NCI-H146 treated with DMSO at 0.1 percent for 48 hours (cell line): Measurements from ENCODE around the gene DOC2B.
A peak's percentile ranks its signal among the peaks of the same experiment; 100 is the strongest.
"Not testable (repeated sequence)": the region's sequence is repeated elsewhere in the genome, so short reads cannot be mapped to it uniquely, and the experiment has no call there.

Experiments
- DNase-seq: peaks from one replicate; lab custom pipeline; 2025; ENCODE audit not compliant: unreplicated experiment; lab: John Stamatoyannopoulos, UW

The DOC2B gene

DNA sequence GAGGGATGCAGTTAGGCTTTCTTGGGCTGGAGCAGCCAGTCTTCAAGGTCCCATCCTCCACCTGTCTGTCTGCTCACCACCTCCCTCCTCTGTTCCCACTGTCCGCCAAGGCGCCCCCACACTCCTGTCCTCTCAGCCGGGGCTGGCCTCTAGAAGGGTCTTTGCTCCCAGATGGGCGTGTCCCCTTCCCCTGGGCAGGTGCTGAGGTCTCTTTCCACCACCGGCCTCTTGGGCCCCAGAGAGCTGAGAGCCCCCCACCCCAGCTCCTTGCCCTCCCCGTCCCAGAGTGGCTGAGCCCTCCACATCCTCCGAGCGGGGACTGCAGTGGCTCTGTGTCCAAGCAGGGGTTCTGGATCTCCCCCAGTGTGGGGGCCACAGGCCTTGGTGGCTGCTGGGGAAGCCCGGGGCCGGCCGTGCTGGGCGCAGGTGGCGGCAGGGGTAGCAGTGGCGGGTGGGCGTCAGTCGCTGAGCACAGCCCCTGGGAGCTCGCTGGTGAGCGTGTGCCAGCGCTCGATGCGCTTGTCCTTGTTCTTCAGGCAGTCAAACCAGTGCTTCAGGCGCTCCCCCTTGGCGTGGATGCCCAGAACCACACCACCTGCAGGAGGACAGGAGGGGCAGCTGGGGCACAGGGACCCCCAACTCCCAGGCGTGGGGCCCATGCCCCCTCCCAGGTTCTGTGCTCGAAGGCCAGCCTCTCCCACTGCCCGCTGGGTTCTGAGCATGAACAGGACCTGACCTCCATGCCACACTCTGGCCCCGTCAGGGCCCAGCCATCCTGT, 34.3 kb downstream of the DOC2B start:
- no peak for DNase-seq

DNA sequence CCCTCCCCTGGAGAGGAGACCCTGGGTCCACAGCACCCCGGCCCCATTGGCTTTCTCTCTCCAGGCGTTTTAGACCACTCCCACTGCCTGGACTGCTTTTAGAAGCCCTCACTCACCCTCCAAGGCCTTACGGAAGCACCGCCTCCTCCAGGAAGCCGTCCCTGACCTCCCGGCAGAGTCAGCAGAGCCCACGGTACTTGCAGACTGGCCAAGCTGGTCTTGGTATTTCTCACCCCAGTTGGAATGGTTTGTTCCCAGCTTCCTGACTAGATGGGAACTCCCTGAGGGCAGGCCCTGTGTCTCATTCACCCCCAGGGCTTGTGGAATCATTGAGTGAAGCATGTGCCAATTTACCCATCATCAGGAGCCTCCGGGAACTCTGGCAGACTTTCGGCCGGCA, 34.9 kb downstream of the DOC2B start:
- no peak for DNase-seq

DNA sequence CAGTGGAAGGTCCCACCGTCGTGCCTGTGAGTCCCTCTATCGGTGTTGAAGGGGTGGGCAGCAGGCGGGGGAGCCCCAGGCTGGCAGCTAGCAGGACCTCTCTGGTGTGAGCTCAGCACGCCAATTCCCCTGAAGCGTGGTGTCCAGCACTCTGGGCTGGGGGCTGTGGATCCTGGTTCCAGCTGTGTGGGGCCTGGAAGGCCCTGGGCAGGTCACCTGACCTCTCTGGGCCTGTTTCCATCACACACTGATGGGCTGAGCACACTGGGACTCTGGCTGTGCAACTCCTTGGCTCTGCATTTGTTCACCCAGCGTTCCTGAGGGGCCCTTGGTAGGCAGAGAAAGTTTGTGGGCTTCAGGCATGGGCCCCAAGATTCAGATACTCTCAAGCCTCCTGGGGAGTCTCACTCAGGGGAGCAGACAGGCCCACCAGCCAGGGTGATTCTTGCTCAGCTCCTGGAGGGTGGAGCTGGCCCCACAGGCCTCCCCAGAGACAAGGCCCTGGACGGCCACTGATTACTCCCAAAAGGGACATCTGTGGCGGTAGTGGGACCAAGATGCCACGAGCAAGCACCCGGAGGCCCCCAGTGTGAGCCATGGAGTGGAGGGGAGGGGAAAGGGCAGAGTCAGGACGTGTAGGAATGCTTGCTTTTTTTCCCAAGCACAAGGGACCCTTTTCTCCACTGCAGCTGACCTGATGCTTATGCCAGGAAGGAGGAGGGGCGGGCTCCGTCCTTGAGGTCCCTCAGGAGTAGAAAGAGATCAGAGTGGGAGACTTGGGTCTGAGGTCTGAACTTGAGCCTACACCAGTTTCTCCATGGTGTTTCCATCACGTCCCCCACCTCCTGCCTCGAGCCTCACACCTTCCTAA, 35.5 kb downstream of the DOC2B start:
- DNase-seq, result no peak

DNA sequence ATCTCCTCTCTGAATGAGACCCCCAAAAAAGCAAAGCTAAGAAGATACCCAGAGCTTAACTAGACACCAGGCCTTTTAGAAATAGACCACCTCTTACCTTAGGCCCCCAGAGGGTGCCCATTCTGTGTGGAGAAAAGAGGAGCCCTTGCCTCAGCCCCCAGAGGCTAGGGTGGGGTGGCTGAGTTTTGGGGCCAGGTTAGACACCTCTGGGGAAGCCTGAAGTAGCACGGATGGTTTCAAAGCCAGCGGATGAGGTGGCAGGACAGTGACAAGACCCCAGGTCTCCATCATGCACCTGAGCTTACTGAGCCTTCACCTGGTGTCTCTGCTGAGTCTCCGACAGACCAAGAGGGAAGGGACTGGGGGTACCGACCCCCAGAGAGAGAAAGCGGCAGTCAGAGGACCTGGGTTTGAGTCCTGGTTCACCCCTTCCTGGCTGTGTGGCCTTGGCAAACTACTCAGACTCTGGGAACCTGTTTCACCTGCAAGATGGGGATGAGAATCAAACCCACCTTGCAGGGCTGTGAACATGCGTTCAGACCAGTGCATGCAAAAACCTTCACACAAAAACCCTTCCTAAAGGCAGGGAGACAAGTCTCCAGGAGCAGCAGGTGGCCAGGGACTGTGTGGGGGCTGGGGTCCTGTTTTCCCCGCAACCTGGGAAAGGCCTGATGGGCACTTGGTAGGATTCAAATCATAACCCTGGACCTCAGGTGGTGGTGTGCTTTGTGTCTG, 36.3 kb downstream of the DOC2B start:
- DNase-seq, result no peak

DNA sequence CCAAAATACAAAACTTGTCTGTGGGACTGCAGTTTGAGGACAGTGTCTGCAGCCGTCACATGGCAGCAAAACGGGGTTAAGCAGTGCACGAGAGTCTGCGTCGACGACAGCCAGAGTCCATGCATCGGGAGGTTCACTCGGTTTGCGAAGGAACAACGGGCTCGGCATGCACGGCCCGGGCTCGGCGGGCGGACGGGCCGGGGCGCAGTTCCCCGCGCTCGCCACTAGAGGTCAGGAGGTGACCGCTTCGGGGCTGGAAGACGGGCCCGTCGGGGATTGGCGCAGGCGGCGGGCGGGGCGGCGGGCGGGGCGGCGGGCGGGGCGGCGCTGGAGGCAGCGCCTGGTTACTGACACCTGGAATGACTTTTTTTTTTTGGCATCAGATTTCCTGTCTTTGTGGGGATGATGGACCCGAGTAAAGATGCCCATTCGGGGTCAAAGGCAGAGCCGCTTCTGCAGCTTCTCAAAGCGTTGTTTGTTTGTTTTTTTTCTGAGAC, 37.6 kb downstream of the DOC2B start:
- peak; percentile 40 for DNase-seq

DNA sequence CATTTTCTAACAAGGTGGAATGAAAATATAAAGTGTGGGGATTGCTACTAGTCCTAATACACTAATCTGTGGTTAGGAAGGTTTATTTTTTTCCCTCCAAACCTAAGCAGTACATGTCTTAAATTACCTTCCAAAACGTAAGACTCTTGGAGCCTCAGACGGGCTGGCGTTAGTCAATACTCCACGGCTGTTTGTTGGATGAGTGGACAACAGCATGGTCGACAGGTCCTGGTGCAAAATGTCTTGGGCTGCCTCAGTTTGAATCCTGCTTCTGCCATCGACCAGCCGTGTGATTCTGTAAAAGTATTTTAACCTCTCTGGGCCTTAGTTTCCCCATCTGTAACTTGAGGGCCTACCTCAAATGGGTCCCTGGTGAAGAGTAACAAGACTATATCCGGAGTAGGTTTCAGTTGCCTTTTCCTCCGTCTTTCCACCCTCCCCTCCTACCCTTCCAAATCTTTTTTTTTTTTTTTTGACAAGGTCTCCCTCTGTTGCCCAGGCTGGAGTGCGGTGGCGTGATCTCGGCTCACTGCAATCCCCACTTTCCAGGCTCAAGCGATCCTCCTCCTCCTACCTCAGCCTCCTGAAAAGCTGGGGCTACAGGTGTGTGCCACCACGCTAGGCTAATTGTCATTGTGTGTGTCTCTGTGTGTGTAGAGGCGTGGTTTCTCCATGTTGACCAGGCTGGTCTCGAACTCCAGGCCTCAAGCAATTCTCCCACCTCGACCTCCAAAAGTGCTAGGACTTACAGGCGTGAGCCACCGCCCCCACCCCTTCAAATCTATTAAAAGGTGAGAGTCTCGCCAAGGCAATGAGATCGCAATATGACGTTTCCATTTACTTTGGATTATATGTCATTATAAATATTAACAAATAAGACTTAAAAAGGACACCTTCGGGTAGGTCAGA, 38.3 kb downstream of the DOC2B start:
- no peak for DNase-seq

DNA sequence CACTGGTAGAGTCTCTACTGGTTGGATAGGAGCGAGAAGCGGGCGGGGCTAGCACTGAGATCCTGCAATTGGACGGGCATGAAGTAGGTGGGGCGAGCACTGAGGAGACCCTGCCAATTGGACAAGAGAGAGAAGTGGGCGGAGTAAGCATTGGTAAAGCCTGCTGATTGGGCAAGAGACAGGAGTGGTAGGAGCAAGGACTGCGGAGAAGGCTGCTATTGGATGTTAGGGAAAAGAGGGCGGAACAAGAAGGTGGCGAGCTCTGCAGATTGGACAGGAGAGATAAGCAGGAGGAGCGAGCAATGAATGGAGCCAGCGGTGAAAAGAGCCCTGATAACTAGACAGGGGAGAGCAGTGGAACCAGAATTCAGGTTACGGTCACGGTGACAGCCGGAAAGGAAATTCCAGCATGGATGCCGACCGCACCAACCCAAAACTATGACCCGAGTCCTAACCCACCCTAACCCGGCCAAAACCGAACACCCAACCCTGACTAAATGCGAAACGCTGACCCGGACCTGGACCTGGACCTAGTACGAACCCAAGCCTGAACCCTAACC, 39.3 kb downstream of the DOC2B start:
- DNase-seq, result no peak

DNA sequence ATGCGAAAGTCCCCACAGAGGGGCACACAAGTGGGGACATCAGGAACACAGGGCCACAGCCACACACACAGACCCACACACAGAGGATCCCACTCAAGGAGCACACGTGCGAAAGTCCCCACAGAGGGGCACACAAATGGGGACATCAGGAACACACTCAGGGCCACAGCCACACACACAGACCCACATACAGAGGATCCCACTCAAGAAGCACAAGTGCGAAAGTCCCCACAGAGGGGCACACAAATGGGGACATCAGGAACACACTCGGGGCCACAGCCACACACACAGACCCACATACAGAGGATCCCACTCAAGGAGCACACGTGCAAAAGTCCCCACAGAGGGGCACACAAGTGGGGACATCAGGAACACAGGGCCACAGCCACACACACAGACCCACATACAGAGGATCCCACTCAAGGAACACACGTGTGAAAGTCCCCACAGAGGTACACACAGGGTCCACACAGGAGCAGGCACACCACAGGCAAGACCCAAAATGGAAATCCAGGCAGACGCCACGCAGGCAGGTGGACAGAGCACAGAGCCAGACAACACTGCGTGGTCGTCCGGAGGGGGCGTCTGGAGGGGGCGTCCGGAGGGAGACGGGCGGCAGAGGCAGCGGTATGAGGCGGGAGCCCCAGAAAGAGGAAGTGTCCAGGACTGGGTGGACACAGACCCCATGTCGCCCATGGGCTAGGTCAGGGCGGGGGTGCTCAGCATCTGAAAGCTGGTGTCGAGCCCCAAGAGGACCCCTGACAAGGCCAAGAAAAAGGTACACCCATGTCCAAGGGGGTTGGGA, 41.8 kb downstream of the DOC2B start:
- DNase-seq, result not testable (repeated sequence)

DNA sequence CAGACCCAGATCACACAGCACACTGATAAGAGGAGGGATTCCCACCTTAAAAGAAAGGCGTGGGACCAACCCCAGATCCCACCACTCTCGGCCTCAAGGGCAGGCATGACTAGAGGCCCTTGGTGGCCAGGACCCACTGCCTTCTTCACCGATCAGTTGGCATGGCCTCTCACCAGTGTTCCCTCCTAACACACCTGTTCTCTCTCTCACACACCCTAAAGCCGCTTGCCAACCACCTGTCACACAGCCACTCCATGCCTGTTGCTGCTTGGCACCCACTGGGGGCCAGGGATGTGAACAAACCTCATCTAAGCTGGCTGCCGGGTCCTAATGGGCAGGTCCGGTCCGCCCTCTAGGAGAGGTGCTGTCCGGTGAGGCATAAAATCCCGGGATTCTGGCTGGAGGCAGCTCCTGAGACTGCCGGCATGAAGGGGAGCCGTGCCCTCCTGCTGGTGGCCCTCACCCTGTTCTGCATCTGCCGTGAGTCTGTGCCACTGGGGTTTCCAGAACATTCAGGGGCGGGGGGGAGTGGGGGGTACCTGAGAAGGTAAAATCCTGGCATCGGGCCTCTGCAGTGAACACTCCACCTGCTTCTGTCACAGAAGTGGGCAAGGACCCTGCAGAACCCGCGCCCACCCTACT, 44.2 kb downstream of the DOC2B start, which contains the start of gene SCGB1C2:
SCGB1C2 (plus strand) TSS at position 404 of the 642 bp plus-strand sequence; CDS start at position 426, 22 bp downstream.
- not testable (repeated sequence) for DNase-seq

DNA sequence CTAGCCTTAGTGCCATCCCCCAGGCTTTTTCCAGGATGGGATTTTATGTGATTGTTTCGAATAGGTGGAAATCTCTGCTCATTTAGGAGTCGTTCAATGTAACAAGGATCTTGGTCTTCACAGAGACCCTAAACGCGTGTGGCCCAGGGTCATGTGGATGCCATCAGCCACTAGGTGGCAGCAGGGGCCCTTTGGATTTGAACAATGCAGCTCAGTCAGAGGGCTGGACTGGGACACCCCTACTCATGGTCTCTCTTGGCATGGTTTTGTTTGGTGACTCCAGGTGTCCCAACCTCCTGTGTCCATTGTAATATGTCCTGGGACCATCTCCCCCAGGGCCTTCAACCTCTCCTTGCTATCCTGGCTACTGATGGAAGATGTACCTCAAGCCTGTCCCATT, 44.9 kb downstream of the DOC2B start:
- not testable (repeated sequence) for DNase-seq

DNA sequence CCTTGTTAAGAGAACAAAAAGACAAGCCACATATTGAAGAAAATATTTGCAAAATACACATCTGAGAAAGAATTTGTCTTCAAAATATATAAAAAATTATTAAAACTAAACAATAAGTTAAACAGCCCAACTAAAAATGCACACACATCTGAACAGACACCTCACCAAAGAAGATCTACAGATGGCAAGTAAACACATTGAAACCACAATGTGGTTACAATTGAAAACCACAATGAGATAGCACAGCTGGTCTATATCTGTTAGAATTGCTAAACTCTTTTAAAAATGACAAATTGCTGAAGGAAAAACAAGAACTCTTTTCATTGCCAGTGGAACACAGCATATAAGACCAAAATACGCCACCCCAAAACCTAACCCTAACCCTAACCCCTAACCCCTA, 45.6 kb downstream of the DOC2B start:
- not testable (repeated sequence) for DNase-seq

DNA sequence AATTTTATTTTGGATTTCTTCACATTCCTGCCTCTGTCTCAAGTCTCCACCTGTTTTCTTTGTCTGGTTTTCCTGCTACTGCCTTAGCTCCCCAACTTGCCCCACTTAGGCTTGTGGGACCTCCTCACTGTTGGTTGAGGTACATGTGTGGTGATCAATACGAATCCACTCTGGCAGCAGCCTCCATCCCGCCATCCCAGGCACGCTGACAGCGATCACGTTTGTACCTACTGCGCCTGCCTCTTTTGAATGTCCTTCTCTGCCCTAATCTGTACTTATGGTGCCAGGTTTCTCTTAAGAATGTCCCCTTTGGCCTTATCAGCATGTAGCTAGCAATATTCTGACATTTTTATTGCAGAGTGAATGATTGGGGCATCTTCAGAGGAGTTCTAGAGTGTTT, 46.4 kb downstream of the DOC2B start:
- DNase-seq, result not testable (repeated sequence)

DNA sequence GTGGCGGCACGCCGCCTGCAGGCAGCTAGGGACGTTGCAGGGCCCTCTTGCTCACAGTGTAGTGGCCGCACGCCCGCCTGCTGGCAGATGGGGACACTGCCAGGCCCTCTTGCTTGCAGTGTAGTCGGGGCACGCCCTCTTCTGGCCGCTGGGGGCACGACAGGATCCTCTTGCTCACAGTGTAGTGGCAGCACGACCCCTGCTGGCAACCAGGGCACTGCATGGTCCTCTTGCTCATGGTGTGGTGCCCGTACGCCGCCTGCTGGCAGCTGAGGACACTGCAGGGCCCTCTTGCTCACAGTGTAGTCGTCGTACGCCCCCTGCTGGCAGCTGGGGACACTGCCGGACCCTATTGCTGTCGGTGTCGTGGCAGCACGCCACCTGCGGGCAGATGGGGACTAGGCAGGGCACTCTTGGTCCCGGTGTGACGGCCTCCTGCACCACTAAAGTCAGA, 47.1 kb downstream of the DOC2B start:
- DNase-seq, result not testable (repeated sequence)

DNA sequence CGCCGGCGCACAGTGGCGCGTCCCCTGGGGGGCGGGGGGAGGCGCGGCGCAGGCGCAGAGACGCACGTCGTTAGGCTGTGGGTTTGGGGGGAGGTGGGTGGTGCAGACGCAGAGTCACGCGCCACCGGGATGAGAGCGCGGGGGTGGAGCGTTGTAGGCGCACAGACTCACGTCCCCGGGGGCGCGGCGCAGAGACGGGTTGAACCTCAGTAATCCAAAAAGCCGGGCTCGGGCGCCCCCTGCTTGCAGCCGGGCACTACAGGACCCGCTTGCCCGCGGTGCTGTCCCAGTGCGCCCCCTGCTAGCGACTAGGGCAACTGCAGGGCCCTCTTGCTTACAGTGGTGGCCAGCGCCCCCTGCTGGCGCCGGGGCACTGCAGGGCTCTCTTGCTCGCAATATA, 47.5 kb downstream of the DOC2B start:
- DNase-seq, result not testable (repeated sequence)

DNA sequence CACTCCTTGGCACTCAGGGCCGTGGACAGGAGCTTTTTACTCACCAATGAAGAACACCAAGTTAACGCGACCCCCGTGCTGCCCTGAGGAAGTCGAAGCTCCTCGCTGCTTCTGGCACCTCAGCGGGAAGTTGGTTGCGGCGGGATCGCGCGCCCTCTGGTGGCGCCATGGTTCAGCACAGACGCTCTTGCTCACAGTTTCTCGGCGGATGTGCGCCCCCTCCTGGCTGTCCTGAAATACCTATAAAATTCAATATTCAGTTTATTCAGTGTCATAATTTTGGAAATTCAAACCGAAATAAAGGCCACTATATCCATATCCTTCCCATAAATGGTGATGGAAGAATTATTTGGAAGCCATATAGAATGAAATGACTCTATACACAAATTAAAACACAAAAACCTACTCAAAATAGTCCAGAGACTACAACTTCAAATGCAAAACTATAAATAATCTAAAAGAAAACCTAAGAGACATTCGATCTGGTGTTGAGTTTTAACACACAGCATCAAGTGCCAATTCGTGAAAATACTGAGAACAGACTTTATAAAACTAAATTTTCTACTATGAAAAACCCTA, 63.0 kb downstream of the DOC2B start:
- DNase-seq, result not testable (repeated sequence)

DNA sequence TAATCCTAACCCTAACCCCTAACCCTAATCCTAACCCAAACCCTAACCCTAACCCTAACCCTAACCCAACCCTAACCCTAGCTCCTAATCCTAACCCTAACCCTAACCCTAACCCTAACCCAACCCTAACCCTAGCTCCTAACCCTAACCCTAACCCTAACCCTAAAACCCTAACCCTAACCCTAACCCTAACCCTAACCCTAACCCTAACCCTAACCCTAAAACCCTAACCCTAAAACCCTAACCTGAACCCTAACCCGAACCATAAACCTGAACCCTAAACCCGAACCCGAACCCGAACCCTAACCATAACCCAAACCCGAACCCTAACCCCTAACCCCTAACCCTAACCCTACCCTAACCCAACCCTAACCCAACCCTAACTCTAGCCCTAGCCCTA, 68.3 kb downstream of the DOC2B start:
- not testable (repeated sequence) for DNase-seq
